NCI-H460 (cell line): ENCODE results near the gene CBLN3. TPM values are rescaled to one million over a fixed set of nuclear protein-coding genes. Genes with fewer than 3 reads are reported as not detected.
A peak's percentile ranks its signal among the peaks of the same experiment; 100 is the strongest.

ENCODE experiments used
- DNase-seq: peaks from one replicate; pipeline ENCODE4 v3.0.0-alpha.2; 2016; ENCODE audit warnings: low read depth; ENCODE audit errors: extremely low read depth
- total RNA-seq: library from RNA; depleted of rRNA; stranded (reverse); fragments of >200 nt; shearing (Covaris generic); gene quantifications from 2 replicates; pipeline ENCODE4 v1.2.3, GENCODE V29; 2014

The CBLN3 gene
- total RNA-seq, 1 experiment from 2014 or later: 1.2 TPM

- DNase-seq: no peak
Measured at GRCh38 chr14:24426912-24427536, 2.4 kb downstream of the CBLN3 start.

- no peak for DNase-seq
Measured at GRCh38 chr14:24426150-24426911, 3.1 kb downstream of the CBLN3 start.

DNA sequence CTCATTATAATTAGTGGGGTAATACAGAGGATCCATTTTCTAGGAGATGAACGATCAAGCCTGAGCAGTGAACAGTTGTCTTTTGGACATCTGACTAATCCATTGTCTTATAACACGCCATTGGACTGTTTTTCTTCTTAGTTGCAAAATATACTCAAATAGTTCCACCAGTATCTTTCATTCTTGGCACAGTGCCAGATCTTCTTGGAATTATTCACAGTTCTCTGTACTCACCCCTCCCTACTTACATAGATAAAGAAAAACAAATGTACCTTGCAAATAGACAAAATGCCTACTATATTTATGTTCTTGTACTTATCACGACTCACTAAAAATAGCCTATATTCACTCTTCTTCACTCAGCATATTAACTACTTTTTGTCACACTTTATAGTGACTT is 3.8 kb downstream of the CBLN3 start:
- DNase-seq: no peak

DNA sequence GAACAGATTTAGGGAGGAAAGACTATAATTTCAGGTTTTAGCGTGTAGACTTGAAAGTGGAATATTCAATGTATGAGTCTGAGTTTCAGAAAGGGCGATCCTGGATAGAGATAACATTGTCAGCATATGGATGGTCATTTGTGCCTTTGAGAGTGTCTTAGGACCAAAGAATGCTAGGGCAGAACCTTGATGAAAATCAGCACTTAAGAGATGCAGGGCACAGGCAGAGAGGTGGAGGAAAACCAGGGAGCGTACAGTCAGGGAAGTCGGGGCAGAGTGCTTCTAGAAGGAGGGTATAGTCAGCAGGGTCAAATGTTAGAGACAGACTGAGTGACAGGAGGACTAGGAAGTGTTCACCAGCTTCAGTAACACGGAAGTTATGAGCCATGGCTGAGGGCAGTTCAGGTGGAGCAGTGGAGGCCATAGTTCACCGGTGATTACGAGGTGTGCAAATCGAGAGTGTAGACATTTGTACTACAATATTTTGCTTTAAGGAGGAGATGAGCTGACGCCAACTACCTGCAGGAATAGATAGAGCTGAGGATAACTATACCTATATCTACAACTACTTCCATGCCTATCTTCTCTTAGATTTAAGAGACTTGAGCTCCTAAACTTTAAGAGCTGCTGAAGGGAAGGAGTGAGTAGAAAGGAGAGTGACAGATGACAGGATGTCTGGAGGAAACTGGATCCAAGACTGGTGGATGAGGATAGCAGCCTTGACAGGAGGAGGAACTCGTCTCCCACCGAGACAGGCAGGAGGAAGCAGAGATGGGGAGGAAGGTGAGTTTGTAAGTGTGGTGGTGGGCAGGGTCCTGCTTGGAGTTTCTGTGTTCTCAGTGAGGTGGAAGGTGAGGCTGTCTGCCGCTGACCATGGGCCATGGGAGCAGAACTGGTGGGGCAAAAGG is 6.5 kb downstream of the CBLN3 start:
- no peak for DNase-seq

- DNase-seq: no peak
Measured at GRCh38 chr14:24422261-24422660, 7.2 kb downstream of the CBLN3 start.

GRCh38 chr14:24418492-24418873 is 11.0 kb downstream of the CBLN3 start:
- DNase-seq: no peak

DNA sequence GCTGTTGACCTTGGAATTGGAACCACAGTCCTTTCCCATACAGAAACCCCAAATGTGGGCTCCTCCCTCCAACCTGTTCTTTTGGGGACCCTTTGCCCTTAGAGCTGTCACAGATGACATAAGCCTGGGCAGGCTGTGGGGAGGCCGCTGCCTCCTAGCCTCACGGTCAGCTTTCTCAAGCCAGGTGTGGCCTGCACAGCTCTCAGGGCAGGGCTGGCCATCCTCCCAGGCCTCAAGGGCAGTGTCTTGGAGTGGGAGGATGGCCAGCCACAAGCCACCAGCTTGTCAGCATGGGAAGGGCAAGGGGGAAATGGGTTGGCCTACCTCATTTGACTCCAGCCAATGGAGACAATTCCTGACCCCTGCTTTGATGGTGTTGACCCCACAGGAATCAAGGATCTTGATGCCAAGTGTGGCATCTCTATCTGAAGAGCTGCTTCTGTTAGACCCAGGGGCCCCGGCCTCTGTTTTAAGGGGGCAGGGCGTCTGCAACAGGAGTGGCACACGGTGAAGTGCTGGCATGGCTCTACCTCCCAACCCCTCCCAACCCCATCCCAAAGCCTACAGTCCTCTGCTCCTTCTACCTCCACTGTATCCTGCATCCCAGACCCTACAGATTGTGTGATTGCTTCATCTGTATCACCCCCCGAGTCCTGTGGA is 11.5 kb downstream of the CBLN3 start:
- no peak for DNase-seq

DNA sequence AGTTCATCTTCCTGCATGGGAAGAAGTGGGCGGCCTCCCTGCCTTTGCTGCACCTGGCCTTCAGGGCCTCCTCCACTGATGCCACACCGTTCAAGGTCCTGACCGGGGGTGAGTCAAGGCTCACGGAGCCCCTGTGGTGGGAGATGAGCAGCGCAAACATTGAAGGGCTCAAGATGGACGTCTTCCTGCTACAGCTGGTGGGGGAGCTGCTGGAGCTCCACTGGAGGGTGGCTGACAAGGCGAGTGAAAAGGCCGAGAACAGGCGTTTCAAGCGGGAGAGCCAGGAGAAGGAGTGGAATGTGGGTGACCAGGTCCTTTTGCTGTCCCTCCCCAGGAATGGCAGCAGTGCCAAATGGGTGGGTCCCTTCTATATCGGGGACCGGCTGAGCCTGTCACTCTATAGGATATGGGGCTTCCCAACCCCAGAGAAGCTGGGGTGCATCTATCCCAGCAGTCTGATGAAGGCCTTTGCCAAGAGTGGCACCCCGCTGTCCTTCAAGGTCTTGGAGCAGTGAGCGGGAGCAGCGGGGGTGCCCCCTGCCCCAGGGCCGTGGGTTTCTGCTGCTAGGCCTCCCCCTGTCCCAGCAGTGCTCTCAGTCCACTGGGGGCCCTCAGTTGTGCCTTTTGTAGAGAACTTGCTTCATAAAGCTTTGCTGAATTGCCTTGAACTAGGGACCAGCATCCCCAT is 12.4 kb downstream of the CBLN3 start:
- no peak for DNase-seq

DNA sequence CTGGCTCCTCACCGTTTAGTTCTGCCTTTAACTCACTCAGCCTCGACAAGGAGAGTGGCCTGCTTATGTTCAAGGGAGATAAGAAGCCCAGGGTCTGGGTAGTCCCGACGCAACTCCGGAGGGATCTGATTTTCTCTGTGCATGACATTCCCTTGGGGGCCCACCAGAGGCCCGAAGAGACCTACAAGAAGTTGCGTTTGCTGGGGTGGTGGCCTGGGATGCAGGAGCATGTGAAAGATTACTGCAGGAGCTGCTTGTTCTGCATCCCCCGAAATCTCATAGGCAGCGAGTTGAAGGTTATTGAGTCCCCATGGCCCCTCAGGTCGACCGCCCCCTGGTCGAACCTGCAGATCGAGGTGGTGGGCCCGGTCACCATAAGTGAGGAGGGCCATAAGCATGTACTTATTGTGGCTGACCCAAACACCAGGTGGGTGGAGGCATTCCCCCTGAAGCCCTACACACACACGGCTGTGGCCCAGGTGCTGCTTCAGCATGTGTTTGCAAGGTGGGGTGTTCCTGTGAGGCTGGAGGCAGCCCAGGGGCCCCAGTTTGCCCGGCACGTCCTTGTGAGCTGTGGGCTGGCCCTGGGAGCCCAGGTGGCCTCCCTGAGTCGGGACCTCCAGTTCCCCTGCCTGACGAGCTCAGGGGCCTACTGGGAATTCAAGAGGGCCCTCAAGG is 13.1 kb downstream of the CBLN3 start:
- no peak for DNase-seq

DNA sequence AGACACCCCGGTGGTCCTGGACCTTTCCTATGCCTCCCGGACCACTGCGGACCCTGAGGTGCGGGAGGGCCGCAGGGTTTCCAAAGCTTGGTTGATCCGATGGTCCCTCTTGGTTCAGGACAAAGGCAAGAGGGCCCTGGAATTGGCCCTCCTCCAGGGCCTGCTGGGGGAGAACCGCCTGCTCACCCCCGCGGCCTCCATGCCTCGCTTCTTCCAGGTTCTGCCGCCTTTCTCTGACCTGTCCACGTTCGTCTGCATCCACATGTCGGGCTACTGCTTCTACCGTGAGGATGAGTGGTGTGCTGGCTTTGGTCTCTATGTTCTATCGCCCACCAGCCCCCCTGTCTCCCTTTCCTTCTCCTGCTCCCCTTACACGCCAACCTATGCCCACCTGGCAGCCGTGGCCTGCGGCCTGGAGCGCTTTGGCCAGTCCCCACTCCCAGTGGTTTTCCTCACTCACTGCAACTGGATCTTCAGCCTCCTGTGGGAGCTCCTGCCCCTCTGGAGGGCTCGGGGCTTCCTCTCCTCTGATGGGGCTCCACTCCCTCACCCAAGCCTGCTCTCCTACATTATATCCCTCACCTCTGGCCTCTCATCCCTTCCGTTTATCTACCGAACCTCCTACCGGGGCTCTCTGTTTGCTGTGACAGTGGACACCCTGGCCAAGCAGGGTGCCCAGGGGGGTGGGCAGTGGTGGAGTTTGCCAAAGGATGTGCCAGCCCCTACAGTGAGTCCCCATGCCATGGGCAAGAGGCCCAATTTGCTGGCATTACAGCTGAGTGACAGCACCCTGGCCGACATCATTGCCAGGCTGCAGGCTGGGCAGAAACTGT is 13.8 kb downstream of the CBLN3 start:
- no peak for DNase-seq

DNA sequence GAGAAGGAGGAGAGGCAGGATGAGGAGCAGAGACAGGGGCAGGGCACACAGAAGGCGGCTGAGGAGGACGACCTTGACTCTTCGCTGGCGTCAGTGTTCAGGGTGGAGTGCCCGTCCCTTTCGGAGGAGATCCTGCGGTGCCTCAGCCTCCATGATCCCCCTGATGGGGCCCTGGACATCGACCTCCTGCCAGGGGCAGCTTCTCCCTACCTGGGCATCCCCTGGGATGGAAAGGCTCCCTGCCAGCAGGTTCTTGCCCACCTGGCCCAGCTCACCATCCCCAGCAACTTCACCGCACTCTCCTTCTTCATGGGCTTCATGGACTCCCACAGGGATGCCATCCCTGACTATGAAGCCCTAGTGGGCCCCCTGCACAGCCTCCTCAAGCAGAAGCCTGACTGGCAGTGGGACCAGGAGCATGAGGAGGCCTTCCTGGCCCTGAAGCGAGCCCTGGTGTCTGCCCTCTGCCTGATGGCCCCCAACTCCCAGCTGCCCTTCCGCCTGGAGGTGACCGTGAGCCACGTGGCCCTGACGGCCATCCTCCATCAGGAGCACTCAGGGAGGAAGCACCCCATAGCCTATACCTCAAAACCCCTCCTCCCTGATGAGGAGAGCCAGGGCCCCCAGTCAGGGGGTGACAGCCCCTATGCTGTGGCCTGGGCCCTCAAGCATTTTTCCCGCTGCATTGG is 14.6 kb downstream of the CBLN3 start:
- no peak for DNase-seq

- DNase-seq: no peak
Measured at GRCh38 chr14:24414077-24414476, 15.4 kb downstream of the CBLN3 start.

GRCh38 chr14:24411443-24412389 is 17.8 kb downstream of the CBLN3 start:
- DNase-seq: peak; percentile 61

DNA sequence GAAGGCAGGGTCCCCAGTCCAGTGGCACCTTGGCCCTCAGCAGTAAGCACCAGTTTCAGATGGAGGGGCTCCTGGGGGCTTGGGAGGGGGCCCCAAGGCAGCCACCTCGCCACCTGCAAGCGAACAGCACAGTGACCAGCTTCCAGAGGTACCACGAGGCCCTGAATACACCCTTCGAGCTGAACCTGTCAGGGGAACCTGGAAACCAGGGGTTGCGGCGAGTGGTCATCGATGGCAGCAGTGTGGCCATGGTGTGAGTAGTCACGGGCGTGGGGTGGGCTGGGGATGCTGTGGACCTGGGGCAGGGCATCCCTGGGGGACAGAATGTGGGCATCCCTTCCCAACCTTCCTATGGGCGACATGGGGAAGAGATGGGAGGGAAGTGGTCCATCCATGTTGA is 19.5 kb downstream of the CBLN3 start:
- no peak for DNase-seq

DNA sequence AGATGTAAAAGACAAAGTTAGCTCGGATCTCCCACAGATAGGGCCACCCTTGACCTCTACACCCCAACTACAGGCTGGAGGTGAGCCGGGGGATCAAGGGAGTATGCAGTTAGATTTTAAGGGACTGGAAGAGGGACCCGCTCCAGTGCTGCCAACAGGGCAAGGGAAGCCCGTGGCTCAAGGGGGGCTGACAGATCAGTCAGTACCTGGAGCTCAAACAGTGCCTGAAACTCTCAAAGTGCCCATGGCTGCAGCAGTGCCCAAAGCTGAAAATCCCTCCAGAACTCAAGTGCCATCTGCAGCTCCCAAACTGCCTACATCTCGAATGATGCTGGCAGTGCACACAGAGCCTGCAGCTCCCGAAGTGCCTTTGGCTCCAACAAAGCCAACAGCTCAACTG is 20.3 kb downstream of the CBLN3 start:
- no peak for DNase-seq

DNA sequence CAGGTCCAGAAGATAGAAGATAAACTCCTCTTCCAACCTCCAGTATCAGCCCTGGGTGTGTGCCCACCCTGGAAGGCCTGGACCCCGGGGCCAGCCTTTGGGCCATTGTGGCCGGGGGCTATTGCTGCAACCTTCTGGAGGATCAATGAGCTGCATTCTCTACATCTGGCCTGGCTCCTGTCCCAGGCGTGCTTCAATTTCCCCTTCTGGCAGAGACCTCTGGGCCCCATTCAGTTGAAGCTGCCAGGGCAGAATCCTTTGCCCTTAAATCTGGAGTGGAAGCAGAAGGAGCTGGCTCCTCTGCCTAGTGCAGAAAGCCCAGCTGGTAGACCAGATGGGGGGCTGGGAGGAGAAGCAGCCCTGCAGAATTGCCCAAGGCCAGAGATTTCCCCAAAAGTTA is 20.7 kb downstream of the CBLN3 start:
- DNase-seq: no peak
